Dermis blood vessel endothelial cell (primary cell): ENCODE results near the gene AKAP13. TPM values are rescaled to one million over a fixed set of nuclear protein-coding genes. Genes with fewer than 3 reads are reported as not detected.
A peak's percentile ranks its signal among the peaks of the same experiment; 100 is the strongest.
"Not testable (repeated sequence)": the region's sequence is repeated elsewhere in the genome, so short reads cannot be mapped to it uniquely, and the experiment has no call there.

Experiments used
- DNase-seq: peaks from one replicate; pipeline ENCODE4 v3.0.0; 2010
- total RNA-seq: library from RNA; depleted of rRNA; stranded (reverse); fragments of >200 nt; gene quantifications from 2 replicates; pipeline ENCODE4 v1.2.3, GENCODE V29; 2014

Gene AKAP13
- total RNA-seq, 1 donor from 2014 or later, result 77.4 TPM

DNA sequence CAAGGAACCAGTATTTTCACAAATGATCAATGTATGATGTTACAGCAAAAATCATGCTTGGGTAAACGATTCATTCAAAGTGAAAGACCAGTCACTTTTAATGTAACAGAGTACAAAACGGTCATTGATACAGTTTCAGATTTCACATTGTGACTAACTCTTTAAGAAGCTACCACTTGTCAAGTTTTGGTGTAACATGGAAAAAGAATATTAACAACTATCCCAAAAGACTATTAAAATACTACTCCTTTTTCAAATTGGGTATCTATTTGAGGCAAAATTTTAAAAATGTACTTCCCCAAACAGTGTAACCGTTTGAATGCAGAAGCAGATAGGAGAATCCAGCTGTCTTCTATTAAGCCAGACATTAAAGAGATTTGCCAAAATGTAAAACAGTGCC lies 31.7 kb downstream of the AKAP13 start:
- DNase-seq, result no peak

DNA sequence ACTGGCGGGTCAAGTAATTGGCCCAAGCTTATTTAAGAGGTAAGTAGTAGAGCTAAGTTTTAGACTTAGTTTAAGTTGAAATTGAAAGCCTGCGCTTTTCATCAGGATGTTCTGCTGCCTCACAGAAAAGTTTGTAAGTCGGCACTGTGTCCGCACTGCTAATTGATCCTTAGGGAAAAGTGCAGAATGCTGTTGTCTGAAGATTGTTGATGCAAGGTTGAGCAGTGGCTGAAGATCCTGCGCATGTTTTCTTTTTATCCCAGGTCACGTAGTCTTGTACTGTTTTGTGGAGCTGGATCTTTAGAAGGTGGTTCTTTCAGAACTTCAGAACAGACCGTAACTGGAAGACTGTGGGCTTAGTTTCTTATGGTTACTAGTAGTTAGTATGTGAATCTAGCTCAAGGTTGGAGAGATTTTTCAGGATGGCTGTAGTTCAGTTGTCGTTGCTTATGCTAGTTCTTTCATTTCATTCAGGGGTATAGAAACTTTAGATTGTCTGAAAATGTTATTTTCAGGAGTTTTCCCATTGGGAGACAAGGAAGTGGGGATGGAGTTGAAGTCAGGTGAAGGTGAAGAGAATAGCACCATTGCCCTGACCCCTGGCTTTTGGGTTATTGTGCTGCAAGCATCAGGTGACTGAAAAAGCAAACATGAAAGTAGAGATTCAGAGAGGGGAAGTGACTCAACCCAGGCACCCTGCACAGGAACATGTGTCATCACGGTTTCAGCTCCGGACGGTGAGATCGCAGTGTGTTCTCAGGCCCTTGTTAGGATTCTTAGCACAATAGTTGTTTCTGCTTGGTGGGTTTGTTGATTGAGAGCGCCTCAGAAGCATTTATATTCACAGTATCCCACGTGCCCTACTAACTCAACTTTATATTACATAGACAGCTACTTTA lies 32.8 kb downstream of the AKAP13 start:
- peak; percentile 99 for DNase-seq

DNA sequence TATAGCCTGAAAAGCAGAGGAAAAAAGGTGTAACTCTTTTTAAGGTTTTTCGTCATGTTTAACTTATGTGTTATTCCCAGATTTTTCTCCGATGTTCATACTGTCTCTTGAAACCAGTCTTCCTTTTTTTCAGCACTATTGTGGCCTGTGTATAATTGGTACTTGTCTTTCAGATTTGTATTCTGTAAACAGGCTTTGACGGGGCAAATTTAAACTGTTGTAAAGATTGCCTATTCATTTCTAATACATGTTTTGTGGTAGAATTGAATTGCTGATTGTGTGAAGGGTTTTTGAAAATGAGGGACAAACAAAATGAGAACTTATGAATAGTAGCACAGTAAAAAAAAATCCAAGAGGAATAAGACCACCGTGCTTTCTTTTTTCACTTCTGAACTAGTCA lies 33.6 kb downstream of the AKAP13 start:
- no peak for DNase-seq

DNA sequence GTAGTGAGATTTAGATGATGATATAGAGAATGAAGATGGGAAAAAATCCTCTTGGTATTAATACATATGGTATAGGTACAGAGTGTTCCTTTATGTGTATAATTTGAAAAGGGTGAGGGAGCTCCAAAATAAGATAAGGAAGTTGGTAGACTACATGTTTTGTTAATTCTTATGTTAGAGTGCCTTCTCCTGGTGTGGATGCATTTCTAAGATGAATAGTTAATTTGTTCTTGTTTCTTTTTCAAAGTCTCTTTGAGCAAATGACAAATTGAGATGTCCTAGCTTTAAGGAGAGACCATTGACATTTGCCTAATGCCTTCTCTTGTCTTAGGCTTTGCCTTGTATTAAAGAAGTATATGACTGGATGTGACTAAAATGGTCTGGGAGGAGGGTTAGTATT lies 34.1 kb downstream of the AKAP13 start:
- peak; percentile 62 for DNase-seq

DNA sequence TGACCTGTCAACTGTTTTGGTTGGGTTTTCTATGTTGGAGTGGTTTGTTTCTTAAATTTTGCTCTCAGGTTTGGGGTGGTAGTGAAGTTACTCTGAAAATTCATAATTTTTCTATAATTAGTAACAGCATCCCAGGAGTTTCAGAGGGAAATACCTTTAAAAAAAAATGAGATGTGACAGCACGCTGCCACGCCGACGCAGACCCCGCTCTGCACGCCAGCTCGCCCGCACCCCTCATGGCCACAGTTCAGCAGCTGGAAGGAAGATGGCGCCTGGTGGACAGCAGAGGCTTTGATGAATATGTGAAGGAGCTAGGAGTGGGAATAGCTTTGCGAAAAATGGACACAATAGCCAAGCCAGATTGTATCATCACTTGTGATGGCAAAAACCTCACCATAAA lies 34.6 kb downstream of the AKAP13 start:
- no peak for DNase-seq

DNA sequence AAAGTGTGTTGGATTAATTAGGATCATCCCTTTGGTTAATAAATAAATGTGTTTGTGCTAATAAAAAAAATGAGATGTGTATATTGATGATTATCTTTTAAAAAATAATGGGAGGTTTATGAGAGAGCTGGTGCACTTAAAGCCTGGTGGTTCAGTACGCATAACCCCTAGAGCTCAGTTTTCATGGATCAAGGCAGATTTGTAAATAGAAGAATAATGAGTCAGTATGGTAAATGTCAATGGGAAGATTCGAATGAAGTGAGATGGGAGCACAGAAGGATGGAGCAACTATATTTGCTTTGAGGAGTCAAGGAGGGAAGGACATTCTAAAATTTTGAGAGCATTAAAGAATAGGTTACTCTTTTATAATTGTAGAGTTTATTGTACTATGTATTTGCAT lies 35.4 kb downstream of the AKAP13 start:
- DNase-seq, result no peak

DNA sequence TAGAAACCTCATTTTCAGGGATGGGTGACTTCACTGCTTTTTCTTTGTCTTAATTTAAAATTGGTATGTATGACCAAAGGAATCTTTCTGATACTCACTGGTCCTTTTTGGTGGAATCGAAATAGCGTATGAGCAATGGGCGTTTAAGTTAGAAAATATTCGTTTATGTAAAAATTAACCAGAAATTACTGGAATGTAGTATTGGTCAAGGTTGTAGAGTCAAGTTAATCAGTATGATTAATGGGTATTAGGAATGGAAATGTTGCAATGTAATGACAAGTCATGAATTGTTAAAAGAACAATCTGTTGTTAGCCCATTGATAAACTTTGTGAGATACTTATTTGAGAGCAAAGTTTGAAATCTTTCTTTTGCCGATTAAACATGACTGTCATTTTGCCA lies 36.9 kb downstream of the AKAP13 start:
- no peak for DNase-seq

DNA sequence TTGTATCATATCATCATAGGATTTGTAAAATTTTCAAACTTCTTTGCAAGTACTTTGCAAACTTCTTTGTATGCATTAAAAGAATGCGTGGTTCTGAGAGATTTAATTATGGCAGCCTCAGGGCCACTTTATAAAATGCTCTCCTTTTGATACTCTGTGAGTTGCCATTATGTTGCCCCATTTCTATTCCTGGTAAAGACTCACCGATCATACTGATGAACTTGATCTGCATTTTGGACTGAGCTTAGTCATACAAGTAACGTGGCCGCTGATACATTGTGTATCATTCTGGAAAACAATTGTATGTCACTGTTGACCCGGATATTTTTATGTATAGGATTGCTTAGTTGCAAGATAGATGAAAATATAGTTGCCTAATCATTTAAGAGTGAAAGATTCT lies 38.8 kb downstream of the AKAP13 start:
- DNase-seq, result peak; percentile 32

DNA sequence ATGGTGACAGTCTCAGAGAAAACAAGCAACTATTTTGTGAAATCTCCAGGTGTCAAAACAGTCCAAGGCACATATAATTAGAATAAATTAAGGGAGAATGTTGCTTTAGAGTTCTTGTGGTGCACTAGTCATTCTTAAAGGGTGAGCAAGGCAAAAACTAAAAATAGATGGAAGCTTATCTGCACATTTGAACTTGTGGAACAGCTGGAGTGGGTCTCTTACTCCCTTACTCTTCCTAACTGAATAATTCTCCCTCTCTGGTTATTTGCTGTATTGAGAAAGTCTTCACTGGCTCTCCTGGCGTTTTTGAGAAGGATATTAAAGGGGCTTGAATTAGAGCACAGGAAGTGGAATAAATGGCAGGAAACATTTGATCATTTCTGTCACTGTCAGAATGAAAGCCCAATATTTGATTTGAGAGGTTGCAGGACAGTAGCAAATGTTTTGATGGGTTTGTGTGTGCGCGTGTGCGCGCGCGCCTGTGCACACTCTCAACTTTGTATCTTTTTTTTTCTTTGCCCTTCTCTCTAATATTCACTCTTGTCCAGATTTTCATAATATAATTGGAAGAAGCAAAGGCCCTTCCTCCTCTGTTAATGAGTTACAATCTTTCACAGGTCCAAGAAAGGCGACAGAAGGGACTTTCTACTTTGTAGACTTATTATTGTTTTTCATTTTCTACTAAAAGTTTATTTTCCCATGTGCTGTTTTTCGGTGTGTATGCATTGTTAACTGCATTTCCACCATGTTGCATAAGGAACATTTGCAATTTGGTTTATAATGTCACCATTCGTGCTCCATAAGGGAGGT lies 40.9 kb downstream of the AKAP13 start:
- peak; percentile 43 for DNase-seq

DNA sequence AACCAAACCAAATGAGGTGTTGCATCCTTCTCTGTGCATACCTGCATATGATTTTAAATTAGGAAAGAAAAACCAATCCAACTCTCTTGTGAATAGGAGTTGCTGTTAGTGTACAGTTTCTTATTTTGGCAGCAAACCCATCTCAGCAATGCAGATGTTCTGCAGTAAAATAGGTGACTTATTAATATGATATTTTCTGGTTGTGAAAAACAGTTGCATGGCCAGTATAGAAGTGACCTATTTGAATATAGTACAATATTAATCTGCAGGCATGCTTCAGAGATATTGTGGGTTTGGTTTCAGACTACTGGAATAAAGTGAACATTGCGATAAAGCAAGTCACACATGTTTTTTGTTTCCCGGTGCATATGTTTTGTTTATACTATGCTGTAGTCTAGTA lies 42.2 kb downstream of the AKAP13 start:
- no peak for DNase-seq

DNA sequence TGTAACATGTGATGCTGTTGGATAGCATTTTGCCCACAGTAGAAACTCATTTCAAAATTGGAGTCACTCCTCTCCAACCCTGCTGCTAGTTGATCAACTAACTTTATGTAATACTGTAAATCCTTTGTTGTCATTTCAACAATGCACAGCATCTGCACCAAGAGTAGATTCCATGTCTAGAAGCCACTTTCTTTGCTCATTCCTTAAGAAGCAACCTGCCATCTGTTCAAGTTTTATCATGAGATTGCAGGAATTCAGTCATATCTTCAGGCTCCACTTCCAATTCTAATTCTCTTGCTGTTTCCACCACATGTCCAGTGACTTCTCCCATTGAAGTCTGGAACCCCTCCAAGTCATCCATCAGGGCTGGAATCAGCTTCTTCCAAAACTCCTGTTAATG lies 42.9 kb downstream of the AKAP13 start:
- no peak for DNase-seq

DNA sequence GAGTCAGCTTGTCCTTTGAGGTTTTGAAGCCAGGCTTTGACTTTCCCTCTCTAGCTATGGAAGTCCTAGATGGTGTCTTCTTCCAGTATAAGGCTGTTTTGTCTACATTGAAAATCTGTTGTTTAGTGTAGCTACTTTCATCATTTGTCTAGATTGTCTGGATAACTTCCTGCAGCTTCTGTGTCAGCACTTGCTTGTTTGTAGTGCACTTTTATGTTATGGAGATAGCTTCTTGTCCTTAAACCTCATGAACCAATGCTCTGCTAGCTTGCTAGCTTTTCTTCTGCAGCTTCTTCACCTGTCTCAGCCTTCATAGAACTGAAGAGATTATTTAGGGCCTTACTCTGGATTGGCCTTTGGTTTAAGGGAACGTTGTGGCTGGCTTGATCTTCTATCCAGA lies 43.8 kb downstream of the AKAP13 start:
- no peak for DNase-seq

DNA sequence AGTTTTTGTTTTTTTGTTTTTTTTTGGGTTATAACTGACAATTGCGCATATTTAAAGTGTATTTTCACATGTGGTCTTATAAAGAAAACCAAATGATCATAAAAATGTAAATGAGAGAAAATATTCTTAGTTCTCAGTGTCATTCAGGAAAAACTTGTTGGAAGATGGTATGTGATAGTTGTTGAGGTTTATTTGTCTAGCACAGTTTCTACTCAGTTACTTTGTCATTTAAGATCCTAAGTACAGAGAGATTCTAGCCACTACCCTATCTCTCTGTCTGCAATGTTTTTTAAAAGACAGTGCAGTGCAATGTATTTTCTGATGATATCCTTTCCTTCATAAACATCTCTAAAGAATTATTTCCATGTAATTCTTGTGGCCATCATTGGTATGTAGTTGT lies 46.1 kb downstream of the AKAP13 start:
- DNase-seq, result no peak

DNA sequence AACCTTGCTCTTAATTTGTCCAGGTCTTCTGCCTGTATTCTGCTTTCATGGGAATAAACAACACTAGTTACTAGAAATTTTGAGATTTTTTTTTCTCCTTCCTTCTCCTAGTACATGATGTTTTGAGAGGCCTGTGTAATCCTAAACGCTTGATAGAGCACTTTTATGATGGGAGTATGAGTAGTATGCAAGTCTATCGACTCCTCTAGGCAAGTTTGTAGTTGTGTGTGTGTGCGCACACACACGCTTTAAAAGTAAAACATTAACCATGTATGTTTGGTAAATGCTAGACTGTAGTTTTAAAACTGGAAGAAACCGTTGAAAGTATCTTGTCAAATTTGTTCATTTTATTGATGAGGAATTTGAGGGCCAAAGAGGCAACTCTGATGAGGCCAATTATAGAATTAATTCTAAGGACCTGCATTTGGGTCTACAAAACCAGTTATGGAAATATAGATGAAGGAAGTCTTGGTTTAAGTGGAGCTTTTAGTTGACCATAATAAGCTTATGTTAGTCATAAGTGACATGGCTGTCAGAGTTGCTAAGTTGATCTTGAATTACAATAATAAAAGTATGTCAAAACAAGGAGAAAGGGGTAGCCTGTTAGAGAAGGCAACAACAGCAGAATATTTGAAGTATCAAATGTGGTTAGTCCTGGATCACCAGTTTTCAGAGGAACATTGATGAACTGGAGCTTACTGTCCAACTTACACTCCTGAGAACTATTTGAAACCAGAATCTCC lies 47.1 kb downstream of the AKAP13 start:
- no peak for DNase-seq

DNA sequence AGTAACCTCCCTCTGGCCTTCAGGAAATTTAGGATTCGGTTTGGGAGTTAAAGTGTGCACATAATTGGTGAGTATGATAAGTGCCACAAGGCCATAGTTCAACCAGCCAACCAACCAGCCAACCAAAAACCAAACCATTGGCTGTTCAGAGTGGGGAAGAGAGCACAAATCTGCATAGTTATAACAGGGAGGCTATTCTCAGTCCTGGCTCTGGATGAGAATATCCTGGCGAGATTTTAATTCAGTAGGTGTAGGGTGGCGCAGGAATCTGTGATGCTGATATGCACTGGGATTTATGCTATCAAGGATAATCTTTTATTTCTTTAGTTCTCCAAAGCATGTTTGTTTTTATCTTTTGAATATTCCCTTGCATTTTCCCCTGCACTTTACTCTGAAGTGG lies 49.1 kb downstream of the AKAP13 start:
- DNase-seq, result no peak

DNA sequence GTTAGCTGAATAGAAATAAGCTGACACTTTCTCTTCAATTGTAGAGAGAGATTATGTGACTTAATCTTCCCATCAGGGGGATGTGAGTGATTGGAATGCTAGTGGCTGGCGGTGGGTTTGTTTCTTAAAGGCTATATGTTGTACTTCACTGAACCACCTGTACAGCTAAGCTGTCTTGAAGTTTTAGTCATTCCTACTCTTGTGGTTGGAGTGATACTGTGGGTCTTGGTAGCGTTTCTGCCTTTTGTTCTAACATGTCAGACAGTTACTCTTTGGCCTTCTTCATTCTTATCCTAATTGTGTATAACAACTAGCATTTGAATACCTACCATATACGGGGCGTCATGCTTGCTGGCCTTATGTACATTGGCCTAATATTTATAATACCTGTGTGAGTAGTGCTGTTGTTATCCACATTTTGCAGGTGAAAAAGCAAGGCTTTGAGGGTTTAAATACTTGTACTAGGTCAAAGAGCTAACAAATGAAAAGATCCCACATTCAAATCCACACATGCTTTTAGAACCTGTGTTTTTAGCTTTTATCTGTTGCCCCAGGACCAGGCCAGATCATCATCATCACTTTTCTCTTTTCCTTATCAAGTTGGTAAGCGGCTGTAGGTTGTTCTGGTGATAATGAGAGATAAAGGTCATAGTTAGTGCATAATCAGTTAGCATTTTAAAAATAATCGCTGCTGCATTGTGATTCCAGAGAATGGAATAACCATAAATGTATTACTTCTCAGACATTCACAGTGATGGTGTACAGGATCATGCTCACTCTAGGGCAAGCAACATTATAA lies 50.2 kb downstream of the AKAP13 start:
- DNase-seq, result no peak

DNA sequence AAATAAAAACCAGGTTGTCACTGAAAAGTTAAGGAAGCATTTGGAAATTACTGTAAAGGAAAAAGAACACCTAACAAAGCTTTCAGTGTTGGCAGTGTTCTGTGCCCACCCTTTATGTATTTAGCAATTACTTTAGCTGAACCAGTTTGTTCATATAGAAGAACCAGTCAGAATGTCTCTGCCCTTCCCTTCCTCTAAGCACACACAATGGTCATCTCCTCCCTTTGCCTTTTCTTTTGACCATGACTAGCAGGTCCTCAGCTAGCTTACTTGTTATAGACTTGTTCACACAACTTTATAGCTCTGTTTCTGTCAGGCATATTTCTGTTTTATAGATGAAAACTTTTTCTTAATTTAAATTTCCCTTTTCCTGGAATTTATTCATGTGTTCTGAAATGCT lies 59.6 kb downstream of the AKAP13 start:
- no peak for DNase-seq

DNA sequence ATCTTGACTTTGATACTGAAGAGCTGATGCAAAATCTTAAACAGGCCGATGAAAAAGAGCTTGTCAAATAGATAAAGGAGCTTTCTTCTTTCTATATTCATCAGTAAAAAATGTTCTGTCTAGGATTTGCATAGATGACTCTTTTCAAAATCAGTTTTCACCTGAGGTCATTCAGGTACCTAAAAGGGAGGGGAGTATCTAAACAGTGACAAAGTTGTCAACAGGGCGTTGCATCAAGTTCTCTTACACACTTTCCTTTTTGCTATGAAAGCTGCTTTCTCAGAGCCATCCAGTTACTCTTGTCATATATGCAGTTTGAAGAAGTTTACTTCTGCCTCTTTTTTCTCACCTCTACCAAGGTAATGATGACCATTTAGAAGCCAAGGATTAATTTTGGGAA lies 60.0 kb downstream of the AKAP13 start:
- no peak for DNase-seq

DNA sequence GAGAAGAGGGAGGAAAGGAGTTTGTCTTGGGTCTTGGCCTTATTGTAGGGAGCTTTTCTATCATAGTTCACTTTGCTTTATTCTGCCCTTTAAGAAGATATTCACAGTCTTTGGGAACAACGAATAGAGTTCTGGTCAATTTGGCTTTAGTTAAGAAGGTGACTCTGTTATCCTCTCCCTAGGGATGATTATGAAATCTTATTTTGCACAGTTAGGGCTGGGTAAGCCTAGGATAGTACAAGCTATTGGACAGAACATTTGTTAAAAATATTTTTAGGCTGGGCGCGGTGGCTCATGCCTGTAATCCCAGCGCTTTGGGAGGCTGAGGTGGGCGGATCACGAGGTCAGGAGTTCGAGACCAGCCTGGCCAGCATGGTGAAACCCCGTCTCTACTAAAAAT lies 61.5 kb downstream of the AKAP13 start:
- not testable (repeated sequence) for DNase-seq

DNA sequence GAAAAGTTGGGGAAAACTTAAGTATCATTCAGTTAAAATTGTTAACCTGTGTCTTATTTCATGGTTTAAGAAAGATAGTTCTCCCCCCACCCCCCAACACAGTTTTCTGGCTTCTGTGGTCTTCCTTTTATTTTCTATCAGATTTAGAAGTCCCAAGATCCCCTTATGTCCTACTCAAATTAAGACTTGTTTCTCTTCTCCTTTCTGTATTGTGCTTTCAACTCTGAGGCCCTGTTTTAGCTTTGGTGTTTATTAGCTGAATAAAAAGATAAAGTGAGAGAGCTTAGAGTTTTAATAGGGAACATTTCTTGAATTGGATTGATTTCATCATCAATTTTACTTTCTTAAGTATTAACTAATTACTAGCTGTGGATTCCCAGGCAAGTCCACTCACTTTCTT lies 62.6 kb downstream of the AKAP13 start:
- DNase-seq, result no peak

DNA sequence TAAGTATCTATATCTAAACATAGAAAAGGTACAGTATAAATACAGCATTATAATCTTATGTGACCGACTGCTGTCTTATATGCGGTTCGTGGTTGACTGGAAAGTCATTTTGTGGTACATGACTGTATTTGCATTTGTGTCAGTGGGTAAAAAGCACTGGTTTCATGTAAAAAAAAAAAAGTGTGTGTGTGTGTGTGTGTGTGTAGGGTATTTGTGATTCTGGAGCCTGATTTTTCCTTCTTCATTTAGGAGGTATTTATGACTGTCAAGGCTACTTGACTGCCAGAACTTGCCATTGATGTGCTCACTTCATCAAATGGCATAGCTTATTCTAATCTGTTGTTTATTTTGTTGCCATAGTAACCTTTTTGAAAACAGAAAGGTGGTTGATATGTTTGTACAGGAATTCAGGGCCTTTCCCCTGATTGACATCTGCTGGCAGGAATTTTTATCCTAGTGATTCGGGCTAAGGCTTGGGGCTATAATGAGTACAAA lies 63.2 kb downstream of the AKAP13 start:
- DNase-seq, result peak; percentile 89

DNA sequence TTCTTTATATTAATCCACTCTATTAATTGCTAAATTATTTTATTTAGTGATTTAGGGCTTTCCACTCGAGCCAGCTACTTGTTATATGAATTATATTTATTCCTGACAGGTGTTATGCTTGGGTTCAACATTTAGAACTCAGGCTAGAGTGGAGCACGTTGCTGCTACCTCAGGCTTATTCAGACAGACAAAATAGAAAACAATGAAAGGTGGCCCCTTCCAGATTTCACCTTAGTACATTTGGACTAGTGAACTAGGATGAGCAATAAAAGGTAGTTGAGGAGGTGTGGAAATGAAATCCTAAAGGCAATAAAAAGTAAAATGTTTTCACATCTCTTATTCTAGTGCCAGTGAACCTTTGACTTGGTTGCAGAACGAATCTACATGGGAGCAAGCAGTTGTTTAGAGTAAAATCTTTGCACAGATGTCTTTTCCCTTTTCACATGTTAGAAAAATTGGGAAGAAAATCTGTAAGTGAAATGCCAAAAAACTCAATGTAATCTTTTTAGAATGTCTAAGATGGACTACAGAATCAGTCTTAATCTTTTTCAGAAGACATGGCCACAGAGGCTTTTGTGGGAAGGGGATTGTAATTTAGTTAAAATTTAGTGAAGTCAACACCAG lies 63.8 kb downstream of the AKAP13 start:
- no peak for DNase-seq
